K562 (cell line): ENCODE results near the gene PHF20. TPM values are rescaled to one million over a fixed set of nuclear protein-coding genes. Genes with fewer than 3 reads are reported as not detected.

Experiments
- BMI1 ChIP-seq: fragments of 150-350 bp; IDR thresholded peaks from 2 replicates; pipeline ENCODE4 v1.6.1; 2014; ENCODE audit warnings: low read length
- CGGBP1 ChIP-seq: fragments of 250-450 bp; sonication (Bioruptor Pico); IDR thresholded peaks from 2 replicates; pipeline ENCODE4 v1.9.0; 2021; ENCODE audit warnings: mild to moderate bottlenecking
- ETV5 ChIP-seq: sonication (generic); formaldehyde crosslinking; IDR thresholded peaks from 2 replicates; pipeline ENCODE4 v1.4.0; 2020; ENCODE audit warnings: low read depth, mild to moderate bottlenecking, missing genetic modification reagents
- HDAC1 ChIP-seq, 2 experiments: fragments of 450-650 bp; IDR thresholded peaks; 2 replicates each; pipeline ENCODE4 v1.6.1; 2016 to 2017; ENCODE audit warnings: inconsistent platforms in 1 of 2, mild to moderate bottlenecking in 1 of 2, moderate library complexity in 1 of 2
- HNRNPLL ChIP-seq: fragments of 200-400 bp; formaldehyde crosslinking; IDR thresholded peaks from 2 replicates; pipeline ENCODE4 v1.6.1; 2017; ENCODE audit warnings: low read length, low read depth, mild to moderate bottlenecking; ENCODE audit not compliant: poor library complexity, severe bottlenecking
- KDM5B ChIP-seq: fragments of 200-600 bp; sonication (generic); IDR thresholded peaks from 2 replicates; pipeline ENCODE4 v1.6.1; 2012; ENCODE audit warnings: low read depth, mild to moderate bottlenecking, moderate library complexity, low read length, control low read depth, inconsistent platforms; ENCODE audit not compliant: insufficient replicate concordance
- MAFF ChIP-seq: IDR thresholded peaks from 2 replicates; pipeline ENCODE4 v1.6.1; 2012; ENCODE audit warnings: low read length, improper control_type of control experiment
- PCBP2 ChIP-seq: fragments of 200-400 bp; formaldehyde crosslinking; IDR thresholded peaks from 2 replicates; pipeline ENCODE4 v1.6.1; 2018; ENCODE audit warnings: low read length, low read depth, mild to moderate bottlenecking, moderate library complexity; ENCODE audit not compliant: poor library complexity, severe bottlenecking
- RAD21 ChIP-seq, 2 experiments: fragments of 250-450 bp in 1 of 2; fragments of 450-650 bp in 1 of 2; sonication (Bioruptor Pico) in 1 of 2; formaldehyde crosslinking in 1 of 2; IDR thresholded peaks in 1 of 2; conservative IDR thresholded peaks in 1 of 2; 2 replicates each; pipeline versions ENCODE4 v1.4.0 to v1.8.0; 2020 to 2022; ENCODE audit warnings: mild to moderate bottlenecking in 2 of 2, moderate library complexity in 1 of 2
- RNF219 ChIP-seq: fragments of 250-450 bp; sonication (Bioruptor Pico); IDR thresholded peaks from 2 replicates; pipeline ENCODE4 v1.5.0; 2022; ENCODE audit warnings: mild to moderate bottlenecking
- ZNF253 ChIP-seq: fragments of 250-450 bp; sonication (Bioruptor Pico); conservative IDR thresholded peaks from 2 replicates; pipeline ENCODE4 v1.6.1; 2021; ENCODE audit warnings: mild to moderate bottlenecking
- ZNF431 ChIP-seq: sonication (generic); formaldehyde crosslinking; IDR thresholded peaks from 2 replicates; pipeline ENCODE4 v1.8.0; 2022; ENCODE audit warnings: mild to moderate bottlenecking, missing genetic modification reagents
- ZNF696 ChIP-seq: fragments of 250-450 bp; sonication (Bioruptor Pico); conservative IDR thresholded peaks from 2 replicates; pipeline ENCODE4 v1.4.0; 2020; ENCODE audit warnings: mild to moderate bottlenecking, moderate library complexity
- polyA plus RNA-seq, 8 experiments: library from polyadenylated mRNA; depleted of rRNA in 4 of 8; stranded (reverse) in 5 of 8; unstranded in 3 of 8; fragments of >200 nt; fragmentation: Nextera tagmentation in 2 of 8; fragmentation: Illumina TruSeq in 1 of 8; extraction: Ambion mirVana in 2 of 8; extraction: Trizol in 1 of 8; gene quantifications; 2 replicates each; pipeline versions ENCODE4 v1.2.1 to v1.2.3, GENCODE V29; 2011 to 2014; ENCODE audit warnings: inconsistent platforms in 1 of 8, missing spikeins in 1 of 8
- total RNA-seq, 7 experiments: library from RNA; depleted of rRNA in 6 of 7; stranded (reverse); fragments of >200 nt in 6 of 7; fragmentation: Illumina TruSeq in 2 of 7; extraction: Trizol in 2 of 7; gene quantifications; 2 replicates each; pipeline versions ENCODE4 v1.2.1 to v1.2.3, GENCODE V29; 2011 to 2021; ENCODE audit warnings: low replicate concordance in 1 of 7
- TF ChIP-seq, protein P1 (sequence below): fragments of 450-650 bp; IDR thresholded peaks from 2 replicates; pipeline ENCODE4 v1.6.1; 2017; ENCODE audit warnings: antibody characterized with exemption, mild to moderate bottlenecking
- TF ChIP-seq, protein P2 (sequence below): fragments of 250-450 bp; sonication (Bioruptor Pico); IDR thresholded peaks from 2 replicates; pipeline ENCODE4 v1.8.0; 2022; ENCODE audit warnings: inconsistent platforms, mild to moderate bottlenecking, moderate library complexity, borderline replicate concordance
- TF ChIP-seq, protein P3 (sequence below), 2 experiments: IDR thresholded peaks; 2 replicates each; pipeline ENCODE4 v1.6.1; 2011; ENCODE audit warnings: borderline replicate concordance in 1 of 2, control low read depth in 1 of 2, low read depth in 1 of 2, low read length in 1 of 2, mild to moderate bottlenecking in 1 of 2, mixed read lengths in 1 of 2, moderate library complexity in 1 of 2; ENCODE audit not compliant: insufficient read depth in 1 of 2, insufficient read length in 1 of 2, poor library complexity in 1 of 2, severe bottlenecking in 1 of 2; ENCODE audit errors: extremely low read depth in 1 of 2

The PHF20 gene
- total and polyA plus RNA-seq, 9 of the 15 experiments (the other 6 are each of a cell fraction or from before 2014, with no cell fraction given) = 49.9 to 196 (median 70.7) TPM

DNA sequence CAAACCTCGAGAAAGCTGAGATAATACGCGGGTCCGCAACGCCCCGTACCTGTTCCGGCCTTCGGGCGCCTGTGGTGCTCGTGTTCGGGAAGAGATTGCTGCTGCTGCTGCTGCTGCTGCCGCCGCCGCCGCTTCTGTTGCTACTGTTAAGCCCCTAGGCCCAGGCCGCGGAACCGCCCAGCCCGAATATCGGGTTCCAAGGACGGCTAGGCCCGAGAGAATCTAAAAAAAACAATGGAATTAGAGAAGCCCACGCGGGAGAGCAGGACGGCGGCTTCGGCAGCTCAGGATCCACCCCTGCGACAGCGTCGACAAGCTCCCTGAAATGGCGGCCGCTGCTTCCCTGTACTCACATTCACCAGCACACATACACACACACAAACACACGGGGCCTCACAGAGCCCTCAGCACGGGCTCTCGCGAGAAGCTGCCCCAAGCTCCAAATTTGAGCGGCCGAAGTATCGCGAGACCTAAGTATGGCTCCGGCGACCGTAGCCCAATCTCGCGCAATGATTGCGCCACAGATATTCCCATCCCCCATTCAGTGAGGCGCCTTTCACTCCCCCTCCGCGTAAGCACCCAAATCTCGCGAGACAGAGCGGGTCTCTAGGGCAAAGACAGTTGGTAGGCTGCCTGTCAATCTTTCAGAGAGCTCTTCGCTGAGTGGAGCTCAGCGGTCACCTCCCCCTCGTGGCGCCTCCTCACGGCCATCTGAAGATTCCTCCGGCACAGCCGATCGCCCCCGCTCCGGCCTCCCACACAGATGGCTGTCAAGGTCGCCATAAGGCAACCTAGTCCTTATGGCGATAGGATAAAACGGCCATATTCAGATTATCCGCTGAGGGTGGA is 29.7 kb upstream of the PHF20 start, which contains the start of gene RBM39 (continued):
- TF ChIP-seq, protein P1, sequence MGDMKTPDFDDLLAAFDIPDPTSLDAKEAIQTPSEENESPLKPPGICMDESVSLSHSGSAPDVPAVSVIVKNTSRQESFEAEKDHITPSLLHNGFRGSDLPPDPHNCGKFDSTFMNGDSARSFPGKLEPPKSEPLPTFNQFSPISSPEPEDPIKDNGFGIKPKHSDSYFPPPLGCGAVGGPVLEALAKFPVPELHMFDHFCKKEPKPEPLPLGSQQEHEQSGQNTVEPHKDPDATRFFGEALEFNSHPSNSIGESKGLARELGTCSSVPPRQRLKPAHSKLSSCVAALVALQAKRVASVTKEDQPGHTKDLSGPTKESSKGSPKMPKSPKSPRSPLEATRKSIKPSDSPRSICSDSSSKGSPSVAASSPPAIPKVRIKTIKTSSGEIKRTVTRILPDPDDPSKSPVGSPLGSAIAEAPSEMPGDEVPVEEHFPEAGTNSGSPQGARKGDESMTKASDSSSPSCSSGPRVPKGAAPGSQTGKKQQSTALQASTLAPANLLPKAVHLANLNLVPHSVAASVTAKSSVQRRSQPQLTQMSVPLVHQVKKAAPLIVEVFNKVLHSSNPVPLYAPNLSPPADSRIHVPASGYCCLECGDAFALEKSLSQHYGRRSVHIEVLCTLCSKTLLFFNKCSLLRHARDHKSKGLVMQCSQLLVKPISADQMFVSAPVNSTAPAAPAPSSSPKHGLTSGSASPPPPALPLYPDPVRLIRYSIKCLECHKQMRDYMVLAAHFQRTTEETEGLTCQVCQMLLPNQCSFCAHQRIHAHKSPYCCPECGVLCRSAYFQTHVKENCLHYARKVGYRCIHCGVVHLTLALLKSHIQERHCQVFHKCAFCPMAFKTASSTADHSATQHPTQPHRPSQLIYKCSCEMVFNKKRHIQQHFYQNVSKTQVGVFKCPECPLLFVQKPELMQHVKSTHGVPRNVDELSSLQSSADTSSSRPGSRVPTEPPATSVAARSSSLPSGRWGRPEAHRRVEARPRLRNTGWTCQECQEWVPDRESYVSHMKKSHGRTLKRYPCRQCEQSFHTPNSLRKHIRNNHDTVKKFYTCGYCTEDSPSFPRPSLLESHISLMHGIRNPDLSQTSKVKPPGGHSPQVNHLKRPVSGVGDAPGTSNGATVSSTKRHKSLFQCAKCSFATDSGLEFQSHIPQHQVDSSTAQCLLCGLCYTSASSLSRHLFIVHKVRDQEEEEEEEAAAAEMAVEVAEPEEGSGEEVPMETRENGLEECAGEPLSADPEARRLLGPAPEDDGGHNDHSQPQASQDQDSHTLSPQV = no peak
- TF ChIP-seq, protein P2, sequence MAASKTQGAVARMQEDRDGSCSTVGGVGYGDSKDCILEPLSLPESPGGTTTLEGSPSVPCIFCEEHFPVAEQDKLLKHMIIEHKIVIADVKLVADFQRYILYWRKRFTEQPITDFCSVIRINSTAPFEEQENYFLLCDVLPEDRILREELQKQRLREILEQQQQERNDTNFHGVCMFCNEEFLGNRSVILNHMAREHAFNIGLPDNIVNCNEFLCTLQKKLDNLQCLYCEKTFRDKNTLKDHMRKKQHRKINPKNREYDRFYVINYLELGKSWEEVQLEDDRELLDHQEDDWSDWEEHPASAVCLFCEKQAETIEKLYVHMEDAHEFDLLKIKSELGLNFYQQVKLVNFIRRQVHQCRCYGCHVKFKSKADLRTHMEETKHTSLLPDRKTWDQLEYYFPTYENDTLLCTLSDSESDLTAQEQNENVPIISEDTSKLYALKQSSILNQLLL (CRISPR knock-in tag) = no peak
- TF ChIP-seq RNF219 (CRISPR knock-in tag) (no peak), CGGBP1 (CRISPR knock-in tag) (peak; percentile 84), RAD21 (CRISPR knock-in tag; conservative IDR thresholded peaks at IDR 0.05 in 1 of 2, IDR thresholded peaks at IDR 0.05 in 1 of 2) (peak; percentile 13 to 18; a peak in 1 of 4 replicates), BMI1 (no peak), ZNF431 (CRISPR knock-in tag) (no peak), MAFF (peak; percentile 92), HNRNPLL (peak; percentile 71), KDM5B (peak; percentile 74), ZNF253 (CRISPR knock-in tag) (no peak), HDAC1 (IDR thresholded peaks at IDR 0.05) (peak in 1 of 2 experiments; percentile 14; a peak in 1 of 4 replicates), PCBP2 (no peak), ETV5 (CRISPR knock-in tag) (peak; percentile 24; the same call in 1 of the 2 replicates), ZNF696 (CRISPR knock-in tag) (no peak)
- TF ChIP-seq, protein P3, sequence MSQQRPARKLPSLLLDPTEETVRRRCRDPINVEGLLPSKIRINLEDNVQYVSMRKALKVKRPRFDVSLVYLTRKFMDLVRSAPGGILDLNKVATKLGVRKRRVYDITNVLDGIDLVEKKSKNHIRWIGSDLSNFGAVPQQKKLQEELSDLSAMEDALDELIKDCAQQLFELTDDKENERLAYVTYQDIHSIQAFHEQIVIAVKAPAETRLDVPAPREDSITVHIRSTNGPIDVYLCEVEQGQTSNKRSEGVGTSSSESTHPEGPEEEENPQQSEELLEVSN (IDR thresholded peaks at IDR 0.05; ENCODE audit: borderline replicate concordance in 1 of 2, extremely low read depth in 1 of 2, insufficient read depth in 1 of 2, insufficient read length in 1 of 2, low read depth in 1 of 2, low read length in 1 of 2, poor library complexity in 1 of 2, severe bottlenecking in 1 of 2) = peak in 1 of 2 experiments; percentile 39
